Measurements from ENCODE around the gene RFPL1.
A peak's percentile ranks its signal among the peaks of the same experiment; 100 is the strongest.
"Not testable (repeated sequence)": the region's sequence is repeated elsewhere in the genome, so short reads cannot be mapped to it uniquely, and the experiment has no call there.

The RFPL1 gene

GRCh38 chr22:29470159-29470855, 31.9 kb downstream of the RFPL1 start:
- intact Hi-C loops (cut with DNase I) = no loop called here
- peak in 38 of 42 donors; percentile 15 to 86 (median 50) for DNase-seq

GRCh38 chr22:29473001-29473400, 34.6 kb downstream of the RFPL1 start:
- no peak for DNase-seq
- intact Hi-C loops (cut with DNase I) = no loop called here

- intact Hi-C loops (cut with DNase I) = no loop called here
- DNase-seq = no peak
Observed at GRCh38 chr22:29475550-29475949, 37.2 kb downstream of the RFPL1 start.

GRCh38 chr22:29476116-29476515, 37.7 kb downstream of the RFPL1 start:
- DNase-seq = no peak
- intact Hi-C loops (cut with DNase I) = no loop called here

GRCh38 chr22:29477723-29478318, 39.4 kb downstream of the RFPL1 start:
- intact Hi-C loops (cut with DNase I) = no loop called here
- peak in 16 of 42 donors; percentile 21 to 65 (median 40) for DNase-seq

GRCh38 chr22:29478326-29479276, 40.2 kb downstream of the RFPL1 start:
- DNase-seq = peak in 19 of 42 donors; percentile 10 to 67 (median 45)
- intact Hi-C loops (cut with DNase I) = no loop called here

- intact Hi-C loops (cut with DNase I) = no loop called here
- peak in 17 of 42 donors; percentile 17 to 64 (median 41) for DNase-seq
Observed at GRCh38 chr22:29479417-29480261, 41.3 kb downstream of the RFPL1 start, which contains the start of gene NEFH. TSS of gene NEFH (plus strand) at chr22:29480218. CDS start at chr22:29480263, 45 bp downstream.

- intact Hi-C loops (cut with DNase I) = no loop called here
- no peak for DNase-seq
Observed at GRCh38 chr22:29480262-29480511, 41.8 kb downstream of the RFPL1 start.

- intact Hi-C loops (cut with DNase I) = no loop called here
Observed at GRCh38 chr22:29480512-29481264, 42.3 kb downstream of the RFPL1 start.

GRCh38 chr22:29481265-29482000, 43.0 kb downstream of the RFPL1 start:
- intact Hi-C loops (cut with DNase I) = no loop called here
- DNase-seq = peak in 2 of 42 donors; percentile 27 to 47

More at GRCh38 chr22:29480512-29481264, 42.3 kb downstream of the RFPL1 start:
- DNase-seq = peak in 39 of 42 donors; percentile 15 to 81 (median 55)

- DNase-seq = no peak
- intact Hi-C loops (cut with DNase I) = no loop called here
Observed at GRCh38 chr22:29482253-29482652, 43.9 kb downstream of the RFPL1 start.

GRCh38 chr22:29482726-29483125, 44.3 kb downstream of the RFPL1 start:
- intact Hi-C loops (cut with DNase I) = no loop called here
- no peak for DNase-seq

GRCh38 chr22:29483254-29483653, 44.9 kb downstream of the RFPL1 start:
- no peak for DNase-seq
- intact Hi-C loops (cut with DNase I) = no loop called here

GRCh38 chr22:29484642-29485041, 46.3 kb downstream of the RFPL1 start:
- no peak for DNase-seq
- intact Hi-C loops (cut with DNase I) = no loop called here

- DNase-seq = no peak
- intact Hi-C loops (cut with DNase I) = no loop called here
Observed at GRCh38 chr22:29485448-29485847, 47.1 kb downstream of the RFPL1 start.

GRCh38 chr22:29487426-29487986, 49.1 kb downstream of the RFPL1 start:
- no peak for DNase-seq
- intact Hi-C loops (cut with DNase I) = no loop called here

- peak in 1 of 42 donors; percentile 44 for DNase-seq
- intact Hi-C loops (cut with DNase I) = not testable (repeated sequence)
Observed at GRCh38 chr22:29489127-29489780, 50.9 kb downstream of the RFPL1 start.

Data from head of caudate nucleus (tissue), 42 donors.